Activated naive CD8-positive, alpha-beta T cell treated with anti-CD3 and anti-CD28 coated beads, Interleukin-2, amount 10 ng/mL, durations not matched to agents 7 days and 5 days (primary cell): ENCODE data around the gene DESI1. TPM values are rescaled to one million over a fixed set of nuclear protein-coding genes. Genes with fewer than 3 reads are reported as not detected.
"Not testable (repeated sequence)": the region's sequence is repeated elsewhere in the genome, so short reads cannot be mapped to it uniquely, and the experiment has no call there.

ENCODE experiments used
- ATAC-seq: fragments of 150-1000 bp; cut with Tn5 transposase; one replicate; pipeline ENCODE4 v1.10.0; 2021; ENCODE audit warnings: low read depth, moderate library complexity
- POLR2A ChIA-PET: fragments of 350-600 bp; sonication (Branson Sonifier 250); formaldehyde crosslinking; loops from one replicate; lab custom pipeline; 2021; ENCODE audit warnings: antibody characterized with exemption; lab: Charles Lee
- DNase-seq: peaks from one replicate; pipeline ENCODE4 v3.0.0; 2021
- H3K27ac Mint-ChIP-seq: one replicate; pipeline ENCODE4 v1.8.0; 2022; ENCODE audit warnings: mild to moderate bottlenecking, mixed read lengths
- H3K27me3 Mint-ChIP-seq: one replicate; pipeline ENCODE4 v1.8.0; 2022; ENCODE audit warnings: mild to moderate bottlenecking, moderate library complexity, mixed read lengths
- H3K36me3 Mint-ChIP-seq: one replicate; pipeline ENCODE4 v1.8.0; 2021; ENCODE audit warnings: mild to moderate bottlenecking, mixed read lengths
- H3K4me1 Mint-ChIP-seq: one replicate; pipeline ENCODE4 v1.8.0; 2021; ENCODE audit warnings: mixed read lengths
- H3K4me3 Mint-ChIP-seq: one replicate; pipeline ENCODE4 v1.8.0; 2022; ENCODE audit warnings: mild to moderate bottlenecking, moderate library complexity, mixed read lengths
- H3K9me3 Mint-ChIP-seq: one replicate; pipeline ENCODE4 v1.8.0; 2021; ENCODE audit warnings: mixed read lengths
- total RNA-seq, 2 experiments: library from RNA; stranded (reverse); gene quantifications; one replicate each; pipeline ENCODE4 v1.2.3, GENCODE V29; 2021

DESI1 gene
- 10 to 100 TPM; 29.5 to 29.7 TPM for total RNA-seq

DNA sequence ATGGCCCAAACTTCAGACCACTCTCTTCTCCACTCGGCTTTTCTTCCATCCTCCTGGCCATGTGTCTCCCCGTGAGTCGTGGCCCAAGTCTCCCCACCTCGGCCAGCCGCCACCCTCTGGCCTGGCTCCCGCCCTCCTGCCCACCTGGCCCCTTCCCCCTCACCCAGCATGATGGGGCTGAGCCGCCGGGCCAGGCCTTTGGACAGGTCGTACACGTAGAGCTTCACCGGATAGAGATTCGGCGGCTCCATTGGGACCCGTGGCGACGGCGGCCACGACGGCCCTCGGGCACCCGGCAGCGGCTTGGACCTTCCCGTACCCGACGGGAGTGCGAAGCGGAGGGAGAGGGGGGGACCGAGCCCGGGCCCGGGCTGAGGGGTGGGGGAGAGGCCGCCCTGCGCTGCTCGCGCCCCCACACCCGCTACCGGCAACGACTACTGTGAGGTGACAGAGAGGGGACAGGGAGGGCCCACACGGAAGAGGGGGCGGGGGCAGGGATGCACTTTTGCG is at the start of gene DESI1:
TSS of gene DESI1 (minus strand) at position 455 of the 510 bp plus-strand sequence. CDS start at position 251, 204 bp downstream.
- Mint-ChIP-seq H3K27ac (peak within 1 kb of the TSS; percentile 98), H3K9me3 (no peaks in the 10 kb centered on the region), H3K27me3 (no peaks in the 10 kb centered on the region), H3K36me3 (peaks cover 14% of the 10 kb centered on the region), H3K4me3 (peak within 1 kb of the TSS; percentile 97), H3K4me1 (peaks cover 33% of the 10 kb centered on the region)
- peak; percentile 32 for ATAC-seq
- POLR2A ChIA-PET, result interaction anchor here (0.7 to 7.1 kb wide), 20 partner anchors 12 to 994 kb away, joined by 3 to 91 read pairs (median 5); partner anchors contain the start of genes ACO2, CCDC134, NDUFA6 and PHF5A
- no peak for DNase-seq

DNA sequence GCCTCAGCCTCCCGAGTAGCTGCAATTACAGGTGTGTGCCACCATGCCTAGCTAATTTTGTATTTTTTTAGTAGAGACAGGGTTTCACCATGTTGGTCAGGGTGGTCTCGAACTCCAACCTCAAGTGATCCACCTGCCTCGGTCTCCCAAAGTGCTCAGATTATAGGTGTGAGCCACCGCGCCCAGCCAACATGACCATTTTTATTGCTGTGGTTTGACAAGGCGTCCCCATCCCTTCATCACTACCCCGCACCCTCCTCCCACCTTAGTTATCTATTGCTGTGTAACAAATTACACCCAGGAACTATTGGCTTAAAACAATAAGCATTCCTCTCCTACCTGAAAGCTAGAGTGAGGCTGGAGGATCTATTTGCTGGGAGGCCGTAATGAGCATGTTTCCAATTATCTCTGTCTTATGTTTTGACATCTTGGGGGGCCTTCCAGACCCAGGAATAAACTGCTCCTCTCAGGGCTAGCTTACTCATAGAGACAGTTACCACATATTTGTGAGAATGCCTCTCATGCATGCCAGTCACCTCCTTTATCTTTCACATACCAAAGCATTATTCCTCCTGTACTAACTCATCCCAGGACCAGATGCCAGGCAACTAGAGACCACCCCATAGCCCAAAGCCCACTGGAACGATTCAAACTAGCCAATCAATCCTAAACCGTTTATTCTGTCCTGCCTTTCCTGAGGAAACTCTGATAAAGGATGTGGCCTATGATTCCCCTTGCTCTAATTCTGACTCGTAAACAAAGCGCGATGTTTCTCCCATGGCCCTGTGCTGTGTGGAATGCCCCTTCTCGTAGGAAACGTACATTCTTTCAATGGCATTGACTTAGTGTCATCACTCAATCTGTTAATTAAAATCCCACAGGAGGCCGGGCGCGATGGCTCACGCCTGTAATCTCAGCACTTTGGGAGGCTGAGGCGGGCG is 48.4 kb upstream of the DESI1 start:
- no peaks in the 10 kb centered on the region for H3K27me3 Mint-ChIP-seq
- DNase-seq, result no peak
- POLR2A ChIA-PET, result interaction anchor here (0.6 kb wide), 1 partner anchor 321 kb away, joined by 4 read pairs; no protein-coding TSS in a partner anchor
- H3K4me1 Mint-ChIP-seq, result peaks cover 8% of the 10 kb centered on the region
- no peaks in the 10 kb centered on the region for H3K9me3 Mint-ChIP-seq
- ATAC-seq, result no peak
- H3K36me3 Mint-ChIP-seq, result peaks cover 3% of the 10 kb centered on the region
- no peak overlapping the region for H3K27ac Mint-ChIP-seq
- H3K4me3 Mint-ChIP-seq, result no peak overlapping the region

DNA sequence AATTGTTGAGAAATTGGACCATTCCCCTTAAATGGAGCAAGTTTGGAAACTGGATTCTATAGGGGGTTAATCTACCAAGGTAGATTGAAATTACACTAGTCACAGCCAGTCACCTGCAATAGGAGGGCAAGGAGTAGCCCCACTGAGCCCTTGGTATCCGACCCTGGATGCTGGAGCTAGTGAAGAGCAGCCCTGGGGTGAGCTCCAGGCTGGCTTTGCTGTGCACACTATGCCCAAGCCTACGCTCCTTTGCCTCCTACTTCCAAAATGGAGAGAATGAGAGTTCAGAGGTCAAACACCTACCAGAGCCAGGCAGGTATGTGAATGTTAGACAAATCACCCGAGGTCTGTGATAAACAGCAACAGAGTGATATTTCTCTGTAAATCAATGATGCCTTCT is 44.1 kb upstream of the DESI1 start:
- peak overlapping the region; percentile 67 for H3K27ac Mint-ChIP-seq
- H3K4me3 Mint-ChIP-seq, result no peak overlapping the region
- H3K27me3 Mint-ChIP-seq, result no peaks in the 10 kb centered on the region
- peaks cover 8% of the 10 kb centered on the region for H3K4me1 Mint-ChIP-seq
- DNase-seq (no peak), ATAC-seq (no peak)
- peaks cover 18% of the 10 kb centered on the region for H3K36me3 Mint-ChIP-seq
- H3K9me3 Mint-ChIP-seq, result no peaks in the 10 kb centered on the region
- POLR2A ChIA-PET, result interaction anchor here (0.5 to 0.8 kb wide), 2 partner anchors 44 to 118 kb away, joined by 3 read pairs; partner anchors contain the start of genes DESI1 and XRCC6

DNA sequence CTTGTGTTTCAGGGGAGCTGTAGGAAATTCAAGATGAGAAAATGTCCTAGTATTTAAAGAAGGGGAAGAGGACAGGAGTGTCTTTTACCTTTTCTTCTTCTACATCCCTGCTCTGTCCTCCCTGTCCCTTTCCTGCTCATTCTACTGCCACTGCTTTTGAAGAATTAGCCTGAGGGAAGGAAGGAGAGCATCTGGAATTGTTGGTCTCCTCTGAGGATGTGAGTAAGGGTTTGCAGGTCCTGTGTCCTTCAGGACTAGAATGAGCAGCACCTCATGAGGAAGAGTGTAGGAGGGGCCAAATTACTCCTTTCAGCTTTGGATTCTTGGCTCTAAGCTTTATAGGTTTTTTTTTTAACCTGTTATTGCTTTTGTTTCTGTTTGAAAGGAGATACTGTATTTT is 43.6 kb upstream of the DESI1 start:
- no peak overlapping the region for H3K4me3 Mint-ChIP-seq
- no peak overlapping the region for H3K27ac Mint-ChIP-seq
- peaks cover 7% of the 10 kb centered on the region for H3K4me1 Mint-ChIP-seq
- POLR2A ChIA-PET, result interaction anchor here (0.8 kb wide), 1 partner anchor 43 kb away, joined by 3 read pairs; the partner anchor contains the start of genes DESI1 and XRCC6
- H3K9me3 Mint-ChIP-seq, result no peaks in the 10 kb centered on the region
- H3K27me3 Mint-ChIP-seq, result no peaks in the 10 kb centered on the region
- H3K36me3 Mint-ChIP-seq, result peaks cover 19% of the 10 kb centered on the region
- DNase-seq (no peak), ATAC-seq (no peak)

DNA sequence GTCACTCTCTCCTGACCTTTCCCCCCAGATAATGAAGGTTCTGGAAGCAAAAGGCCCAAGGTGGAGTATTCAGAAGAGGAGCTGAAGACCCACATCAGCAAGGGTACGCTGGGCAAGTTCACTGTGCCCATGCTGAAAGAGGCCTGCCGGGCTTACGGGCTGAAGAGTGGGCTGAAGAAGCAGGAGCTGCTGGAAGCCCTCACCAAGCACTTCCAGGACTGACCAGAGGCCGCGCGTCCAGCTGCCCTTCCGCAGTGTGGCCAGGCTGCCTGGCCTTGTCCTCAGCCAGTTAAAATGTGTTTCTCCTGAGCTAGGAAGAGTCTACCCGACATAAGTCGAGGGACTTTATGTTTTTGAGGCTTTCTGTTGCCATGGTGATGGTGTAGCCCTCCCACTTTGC is 42.8 kb upstream of the DESI1 start:
- DNase-seq, H3K4me3 Mint-ChIP-seq, H3K27me3 Mint-ChIP-seq, H3K9me3 Mint-ChIP-seq, ATAC-seq, POLR2A ChIA-PET, H3K4me1 Mint-ChIP-seq: not testable (repeated sequence)
- Mint-ChIP-seq H3K36me3 (peaks cover 19% of the 10 kb centered on the region), H3K27ac (peak overlapping the region; percentile 64)

DNA sequence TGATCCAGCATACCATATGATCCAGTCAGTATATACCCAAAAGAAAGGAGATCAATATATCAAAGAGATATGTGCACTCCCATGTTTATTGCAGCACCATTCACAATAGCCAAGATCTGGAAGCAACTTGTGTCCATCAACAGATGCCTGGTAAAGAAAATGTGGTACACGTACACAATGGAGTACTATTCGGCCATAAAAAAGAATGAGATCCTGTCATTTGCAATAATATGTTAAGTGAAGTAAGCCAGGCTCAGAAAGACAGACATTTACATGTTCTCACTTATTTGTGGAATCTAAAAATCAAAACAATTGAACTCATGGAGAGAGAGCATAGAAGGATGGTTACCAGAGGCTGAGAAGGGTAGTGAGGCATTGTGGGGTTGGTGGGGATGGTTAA is 40.9 kb upstream of the DESI1 start:
- H3K4me1 Mint-ChIP-seq, result no peaks in the 10 kb centered on the region
- H3K9me3 Mint-ChIP-seq, result no peaks in the 10 kb centered on the region
- no peaks in the 10 kb centered on the region for H3K27me3 Mint-ChIP-seq
- no peak overlapping the region for H3K27ac Mint-ChIP-seq
- DNase-seq (no peak), ATAC-seq (no peak)
- POLR2A ChIA-PET, result no interaction called here
- peaks cover 22% of the 10 kb centered on the region for H3K36me3 Mint-ChIP-seq
- no peak overlapping the region for H3K4me3 Mint-ChIP-seq

DNA sequence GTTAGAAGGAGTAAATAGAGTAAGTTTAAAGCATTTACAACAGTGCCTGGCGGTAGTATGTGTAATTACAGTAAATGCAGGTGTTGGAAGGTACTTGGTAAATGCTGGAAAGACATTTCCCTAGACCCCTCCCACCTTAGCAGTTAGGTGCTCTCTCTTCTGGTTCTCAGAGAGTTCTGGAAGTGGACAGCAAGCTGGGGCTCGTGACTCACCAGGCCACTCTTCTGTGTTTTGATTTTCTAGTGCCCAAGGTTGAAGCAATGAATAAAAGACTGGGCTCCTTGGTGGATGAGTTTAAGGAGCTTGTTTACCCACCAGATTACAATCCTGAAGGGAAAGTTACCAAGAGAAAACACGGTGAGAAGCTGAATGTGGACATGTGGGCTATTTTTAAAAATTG is 40.2 kb upstream of the DESI1 start:
- POLR2A ChIA-PET, result no interaction called here
- DNase-seq, result no peak
- Mint-ChIP-seq H3K4me1 (no peaks in the 10 kb centered on the region), H3K9me3 (no peaks in the 10 kb centered on the region), H3K36me3 (peaks cover 22% of the 10 kb centered on the region), H3K4me3 (no peak overlapping the region), H3K27ac (no peak overlapping the region), H3K27me3 (no peaks in the 10 kb centered on the region)
- ATAC-seq, result no peak

DNA sequence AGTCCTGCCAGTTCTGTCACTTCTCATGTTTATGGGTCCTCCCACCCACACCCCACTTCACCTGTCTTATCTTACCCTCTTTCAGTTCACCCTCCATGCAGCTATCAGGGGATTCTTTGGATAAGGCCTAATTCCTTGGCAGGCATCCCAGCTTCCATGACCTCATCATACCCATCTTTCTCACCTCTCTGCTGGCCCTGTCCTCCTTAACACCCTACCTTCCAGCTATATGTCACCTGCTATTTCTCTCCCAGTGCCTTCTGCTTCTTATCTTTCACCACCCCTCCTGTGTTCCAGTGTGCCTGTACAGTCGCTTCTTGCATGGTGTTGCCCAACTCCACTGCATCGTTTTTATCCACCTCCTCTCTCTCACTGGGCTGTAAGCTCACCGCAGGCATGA is 39.6 kb upstream of the DESI1 start:
- no peak for DNase-seq
- POLR2A ChIA-PET, result interaction anchor here (0.5 to 0.9 kb wide), 3 partner anchors 11 to 22 kb away, joined by 3 read pairs; no protein-coding TSS in a partner anchor
- H3K4me3 Mint-ChIP-seq, result no peak overlapping the region
- no peaks in the 10 kb centered on the region for H3K27me3 Mint-ChIP-seq
- H3K36me3 Mint-ChIP-seq, result peaks cover 22% of the 10 kb centered on the region
- no peaks in the 10 kb centered on the region for H3K4me1 Mint-ChIP-seq
- peak overlapping the region; percentile 56 for H3K27ac Mint-ChIP-seq
- no peak for ATAC-seq
- no peaks in the 10 kb centered on the region for H3K9me3 Mint-ChIP-seq

DNA sequence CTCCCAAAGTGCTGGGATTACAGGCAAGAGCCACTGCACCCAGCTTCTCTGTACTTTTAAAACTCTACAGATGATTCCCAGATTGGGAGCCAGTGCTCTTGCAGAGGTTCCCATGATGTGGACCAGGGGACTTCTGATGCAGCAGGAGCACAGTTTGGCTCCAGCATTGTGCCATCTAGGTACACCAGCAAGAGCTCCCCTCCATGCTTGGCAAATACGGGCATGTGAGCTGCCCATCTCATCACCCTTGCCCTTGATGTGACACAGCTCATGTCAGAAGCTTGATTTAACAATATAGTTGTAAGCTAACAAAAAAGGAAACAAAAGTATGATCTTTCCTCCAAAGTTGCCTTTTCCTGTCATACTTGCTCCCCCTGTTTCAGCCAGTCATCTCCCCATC is 39.1 kb upstream of the DESI1 start:
- H3K4me1 Mint-ChIP-seq, result no peaks in the 10 kb centered on the region
- peak overlapping the region; percentile 56 for H3K27ac Mint-ChIP-seq
- ATAC-seq, result no peak
- no peaks in the 10 kb centered on the region for H3K27me3 Mint-ChIP-seq
- H3K4me3 Mint-ChIP-seq, result no peak overlapping the region
- H3K9me3 Mint-ChIP-seq, result no peaks in the 10 kb centered on the region
- POLR2A ChIA-PET, result interaction anchor here (0.5 to 0.9 kb wide), 4 partner anchors 11 to 39 kb away, joined by 3 read pairs; partner anchors contain the start of genes DESI1 and XRCC6
- peaks cover 21% of the 10 kb centered on the region for H3K36me3 Mint-ChIP-seq
- no peak for DNase-seq

DNA sequence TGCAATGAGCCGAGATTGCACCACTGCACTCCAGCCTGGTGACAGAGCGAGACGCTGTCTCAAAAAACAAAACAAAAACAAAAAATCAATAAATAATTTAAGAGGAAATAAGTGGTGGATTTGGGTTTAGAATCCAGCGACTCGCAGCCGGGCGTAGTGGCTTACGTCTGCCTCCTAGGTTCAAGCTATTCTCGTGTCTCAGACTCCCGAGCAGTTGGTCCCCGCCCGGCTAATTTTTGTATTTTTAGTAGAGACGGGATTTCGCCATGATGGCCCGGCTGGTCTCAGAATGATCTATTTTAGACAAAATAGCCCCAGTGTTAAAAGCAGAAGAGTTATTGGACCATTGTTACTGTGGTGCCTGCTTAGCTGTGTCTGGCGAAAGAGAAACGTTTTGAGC is 38.0 kb upstream of the DESI1 start:
- POLR2A ChIA-PET, result interaction anchor here (0.8 kb wide), 1 partner anchor 38 kb away, joined by 3 read pairs; the partner anchor contains the start of genes DESI1 and XRCC6
- Mint-ChIP-seq H3K27me3 (no peaks in the 10 kb centered on the region), H3K36me3 (peaks cover 25% of the 10 kb centered on the region), H3K4me1 (no peaks in the 10 kb centered on the region), H3K4me3 (no peak overlapping the region), H3K27ac (no peak overlapping the region), H3K9me3 (no peaks in the 10 kb centered on the region)
- no peak for ATAC-seq
- DNase-seq, result no peak

DNA sequence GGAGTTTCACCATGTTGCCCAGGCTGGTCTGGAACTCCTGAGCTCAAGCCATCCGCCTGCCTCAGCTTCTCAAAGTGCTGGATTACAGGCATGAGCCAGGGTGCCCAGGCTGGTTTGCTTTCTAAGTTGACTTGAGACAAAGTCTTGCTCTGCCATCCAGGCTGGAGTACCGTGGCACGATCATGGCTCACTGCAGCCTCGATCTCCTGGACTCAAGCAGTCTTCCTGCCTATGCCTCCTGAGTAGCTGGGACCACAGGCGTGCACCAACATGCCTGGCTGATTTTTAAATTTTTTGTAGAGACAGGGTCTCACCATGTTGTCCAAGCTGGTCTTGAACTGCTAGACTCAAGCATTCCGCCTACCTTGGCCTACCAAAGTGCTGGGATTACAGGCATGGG is 36.9 kb upstream of the DESI1 start:
- peaks cover 27% of the 10 kb centered on the region for H3K36me3 Mint-ChIP-seq
- no peak for DNase-seq
- POLR2A ChIA-PET, result no interaction called here
- no peaks in the 10 kb centered on the region for H3K9me3 Mint-ChIP-seq
- H3K27ac Mint-ChIP-seq, result no peak overlapping the region
- no peaks in the 10 kb centered on the region for H3K4me1 Mint-ChIP-seq
- no peaks in the 10 kb centered on the region for H3K27me3 Mint-ChIP-seq
- no peak overlapping the region for H3K4me3 Mint-ChIP-seq
- no peak for ATAC-seq

DNA sequence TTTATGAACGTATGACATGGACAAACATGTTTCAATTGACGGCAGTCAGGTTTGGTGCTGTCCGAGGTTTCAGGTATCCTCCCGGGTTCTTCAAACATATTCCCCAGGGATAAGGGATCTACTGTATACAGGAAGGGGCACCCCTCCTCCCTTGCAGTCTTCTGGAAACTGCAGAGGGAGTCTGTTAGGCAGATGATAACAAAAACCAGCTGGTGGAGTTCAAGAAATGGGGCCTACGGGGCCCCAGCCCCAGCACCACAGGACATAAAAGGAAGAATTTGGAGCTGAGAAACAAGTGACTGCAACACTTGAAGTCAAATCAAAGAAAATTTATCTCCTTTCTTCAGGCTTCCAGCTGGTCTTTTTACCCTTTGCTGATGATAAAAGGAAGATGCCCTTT is 35.7 kb upstream of the DESI1 start:
- Mint-ChIP-seq H3K36me3 (peaks cover 23% of the 10 kb centered on the region), H3K9me3 (no peaks in the 10 kb centered on the region), H3K27me3 (no peaks in the 10 kb centered on the region), H3K27ac (no peak overlapping the region), H3K4me1 (no peaks in the 10 kb centered on the region), H3K4me3 (no peak overlapping the region)
- DNase-seq (no peak), ATAC-seq (no peak)
- POLR2A ChIA-PET, result interaction anchor here (0.8 kb wide), 1 partner anchor 35 kb away, joined by 4 read pairs; the partner anchor contains the start of gene XRCC6

DNA sequence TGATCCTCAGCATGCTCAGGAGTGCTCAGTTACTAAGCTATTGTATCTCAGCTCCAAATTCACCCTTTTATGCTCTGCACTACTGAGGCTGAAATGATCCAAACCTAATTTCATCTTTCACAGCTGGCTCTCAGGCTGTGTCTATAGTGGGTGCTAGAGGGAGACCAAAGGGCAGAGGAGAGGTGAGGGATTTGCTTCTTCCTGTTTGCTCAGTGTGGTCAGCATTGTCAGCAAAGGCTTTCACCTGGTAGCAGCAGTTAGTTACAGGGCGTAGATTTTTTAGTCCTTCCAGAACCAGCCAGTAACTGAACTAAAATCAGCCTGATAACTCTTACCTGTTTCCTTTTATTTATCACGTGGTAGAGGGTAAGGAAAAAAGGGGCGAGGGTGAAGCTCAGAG is 33.5 kb upstream of the DESI1 start:
- H3K27me3 Mint-ChIP-seq, result no peaks in the 10 kb centered on the region
- H3K9me3 Mint-ChIP-seq, result no peaks in the 10 kb centered on the region
- H3K4me3 Mint-ChIP-seq, result no peak overlapping the region
- H3K4me1 Mint-ChIP-seq, result no peaks in the 10 kb centered on the region
- ATAC-seq, result no peak
- POLR2A ChIA-PET, result interaction anchor here (1.0 kb wide), 1 partner anchor 33 kb away, joined by 3 read pairs; the partner anchor contains the start of genes DESI1 and XRCC6
- H3K27ac Mint-ChIP-seq, result no peak overlapping the region
- H3K36me3 Mint-ChIP-seq, result peaks cover 20% of the 10 kb centered on the region
- DNase-seq, result no peak
